WTC11 (cell line): ENCODE measurements around the gene FGFR2. TPM values are rescaled to one million over a fixed set of nuclear protein-coding genes. Genes with fewer than 3 reads are reported as not detected.

Experiments used
- ATAC-seq: fragments of 200-7000 bp; cut with Tn5 transposase; 2 replicates; pipeline ENCODE4 v1.10.0; 2021; ENCODE audit warnings: mild to moderate bottlenecking, moderate library complexity
- CTCF ChIA-PET: fragments of 300-600 bp; sonication (Branson Sonifier 250); formaldehyde crosslinking; loops from one replicate; lab custom pipeline; 2021; ENCODE audit warnings: antibody characterized with exemption; lab: Charles Lee
- POLR2A ChIA-PET: fragments of 350-600 bp; sonication (Branson Sonifier 250); formaldehyde crosslinking; loops from one replicate; lab custom pipeline; 2021; ENCODE audit warnings: antibody characterized with exemption; lab: Charles Lee
- DNase-seq: peaks from one replicate; pipeline ENCODE4 v3.0.0; 2021; ENCODE audit warnings: low spot score
- H3K27ac Mint-ChIP-seq: 2 replicates; pipeline ENCODE4 v1.8.0; 2021; ENCODE audit warnings: mixed read lengths
- H3K27me3 Mint-ChIP-seq: 2 replicates; pipeline ENCODE4 v1.8.0; 2021; ENCODE audit warnings: low read depth, mild to moderate bottlenecking, moderate library complexity, mixed read lengths
- H3K36me3 Mint-ChIP-seq: 2 replicates; pipeline ENCODE4 v1.8.0; 2021; ENCODE audit warnings: mixed read lengths
- H3K4me1 Mint-ChIP-seq: 2 replicates; pipeline ENCODE4 v1.8.0; 2022; ENCODE audit warnings: mixed read lengths
- H3K4me3 Mint-ChIP-seq: 2 replicates; pipeline ENCODE4 v1.8.0; 2021; ENCODE audit warnings: mild to moderate bottlenecking, moderate library complexity, mixed read lengths
- H3K9me3 Mint-ChIP-seq: 2 replicates; pipeline ENCODE4 v1.8.0; 2021; ENCODE audit warnings: mixed read lengths
- AFF4 ChIP-seq: sonication (generic); formaldehyde crosslinking; IDR thresholded peaks from 2 replicates; pipeline ENCODE4 v1.8.1; 2023; ENCODE audit warnings: mild to moderate bottlenecking, missing genetic modification reagents, borderline replicate concordance
- CREM ChIP-seq: sonication (generic); formaldehyde crosslinking; IDR thresholded peaks from 2 replicates; pipeline ENCODE4 v1.8.1; 2022; ENCODE audit warnings: mild to moderate bottlenecking, missing genetic modification reagents, moderate library complexity
- CTCF ChIP-seq: fragments of 200-600 bp; IDR thresholded peaks from 2 replicates; pipeline ENCODE4 v1.8.0; 2022; ENCODE audit warnings: antibody characterized with exemption
- HMGXB4 ChIP-seq: sonication (generic); formaldehyde crosslinking; IDR thresholded peaks from 2 replicates; pipeline ENCODE4 v1.8.1; 2023; ENCODE audit warnings: mild to moderate bottlenecking, moderate library complexity, missing genetic modification reagents
- MXD4 ChIP-seq: fragments of 250-450 bp; sonication (Bioruptor Pico); IDR thresholded peaks from 2 replicates; pipeline ENCODE4 v1.8.0; 2021; ENCODE audit warnings: mild to moderate bottlenecking, moderate library complexity, borderline replicate concordance
- NFE2L1 ChIP-seq: sonication (generic); formaldehyde crosslinking; IDR thresholded peaks from 2 replicates; pipeline ENCODE4 v1.8.1; 2023; ENCODE audit warnings: missing genetic modification reagents
- NR2C2 ChIP-seq: sonication (generic); formaldehyde crosslinking; IDR thresholded peaks from 2 replicates; pipeline ENCODE4 v1.8.0; 2022; ENCODE audit warnings: mild to moderate bottlenecking, missing genetic modification reagents
- ZNF219 ChIP-seq: sonication (generic); formaldehyde crosslinking; IDR thresholded peaks from 2 replicates; pipeline ENCODE4 v1.8.0; 2023; ENCODE audit warnings: missing genetic modification reagents, mild to moderate bottlenecking, borderline replicate concordance
- ZNF532 ChIP-seq: fragments of 250-450 bp; sonication (Bioruptor Pico); IDR thresholded peaks from 2 replicates; pipeline ENCODE4 v1.9.0; 2021; ENCODE audit warnings: mild to moderate bottlenecking, borderline replicate concordance
- total RNA-seq: library from RNA; stranded (reverse); gene quantifications from 3 replicates; pipeline ENCODE4 v1.2.3, GENCODE V29; 2021

Gene FGFR2
- total RNA-seq, 1 experiment from 2014 or later = 95.0 TPM

- no peak; the same call in 1 of the 2 replicates for ATAC-seq
Observed at GRCh38 chr10:121570315-121570714, 27.9 kb downstream of the FGFR2 start.

GRCh38 chr10:121568275-121568674 lies 30.0 kb downstream of the FGFR2 start:
- no peaks in the 10 kb centered on the region for H3K9me3 Mint-ChIP-seq
- H3K36me3 Mint-ChIP-seq = peaks cover 30% of the 10 kb centered on the region
- no peaks in the 10 kb centered on the region for H3K27me3 Mint-ChIP-seq
- H3K4me1 Mint-ChIP-seq = peaks cover 74% of the 10 kb centered on the region
- POLR2A ChIA-PET = no interaction called here
- H3K4me3 Mint-ChIP-seq = no peak overlapping the region
- H3K27ac Mint-ChIP-seq = peak overlapping the region; percentile 86
- DNase-seq = no peak
- CTCF ChIA-PET = interaction anchor here (1.4 kb wide), 1 partner anchor 40 kb away, joined by 5 read pairs; no protein-coding TSS in a partner anchor
- ATAC-seq = no peak
- TF ChIP-seq ZNF219 (CRISPR knock-in tag) (no peak), NR2C2 (CRISPR knock-in tag) (no peak), AFF4 (CRISPR knock-in tag) (no peak), HMGXB4 (no peak), ZNF532 (no peak)

More at GRCh38 chr10:121570315-121570714, 27.9 kb downstream of the FGFR2 start:
- Mint-ChIP-seq H3K4me3 (no peak overlapping the region), H3K9me3 (no peaks in the 10 kb centered on the region), H3K27me3 (no peaks in the 10 kb centered on the region), H3K27ac (peak overlapping the region; percentile 40; the same call in 1 of the 2 replicates), H3K36me3 (peaks cover 14% of the 10 kb centered on the region), H3K4me1 (peaks cover 87% of the 10 kb centered on the region)
- DNase-seq = no peak
- CTCF ChIA-PET = interaction anchor here (0.6 kb wide), 1 partner anchor 38 kb away, joined by 4 read pairs; no protein-coding TSS in a partner anchor
- POLR2A ChIA-PET = no interaction called here
- TF ChIP-seq MXD4 (CRISPR knock-in tag) (no peak), CREM (CRISPR knock-in tag) (no peak), CTCF (no peak), ZNF532 (no peak), NFE2L1 (CRISPR knock-in tag) (no peak)
